HL-60 (cell line): ENCODE data around the gene NOS1.

ENCODE experiments used
- DNase-seq, 2 experiments: peaks; one replicate each; pipeline ENCODE4 v3.0.0-alpha.2; 2010 to 2020; ENCODE audit warnings: low read depth in 1 of 2, low spot score in 1 of 2
- H3K27ac ChIP-seq: fragments of 250-450 bp; sonication (Bioruptor Pico); replicated peaks from 2 replicates; pipeline ENCODE4 v1.5.1; 2020; ENCODE audit warnings: mild to moderate bottlenecking, moderate library complexity
- H3K27me3 ChIP-seq: fragments of 250-450 bp; sonication (Bioruptor Pico); 2 replicates; pipeline ENCODE4 v1.5.1; 2021; ENCODE audit warnings: mild to moderate bottlenecking, moderate library complexity; ENCODE audit not compliant: insufficient read depth, poor library complexity, severe bottlenecking
- H3K4me3 ChIP-seq: replicated peaks from 2 replicates; pipeline ENCODE4 v1.5.1; 2011; ENCODE audit warnings: mild to moderate bottlenecking, control low read depth, low read length; ENCODE audit not compliant: insufficient read depth
- CTCF ChIP-seq: IDR thresholded peaks from one replicate; pipeline ENCODE4 v1.5.1; 2011; ENCODE audit warnings: low read length, control low read depth, inconsistent platforms; ENCODE audit not compliant: insufficient read depth
- GABPA ChIP-seq: IDR thresholded peaks from 2 replicates; pipeline ENCODE4 v1.6.1; 2012; ENCODE audit warnings: low read depth
- POLR2AphosphoS5 ChIP-seq: IDR thresholded peaks from 2 replicates; pipeline ENCODE4 v1.6.1; 2012; ENCODE audit warnings: low read depth
- REST ChIP-seq: IDR thresholded peaks from 2 replicates; pipeline ENCODE4 v1.6.1; 2012; ENCODE audit warnings: low read depth; ENCODE audit not compliant: insufficient replicate concordance
- SPI1 ChIP-seq: IDR thresholded peaks from 2 replicates; pipeline ENCODE4 v1.6.1; 2012; ENCODE audit warnings: low read depth, mild to moderate bottlenecking, borderline replicate concordance

Gene NOS1

GRCh38 chr12:117365049-117365616 lies 3.7 kb upstream of the NOS1 start:
- TF ChIP-seq SPI1, result no peak
- TF ChIP-seq POLR2AphosphoS5, result no peak
- TF ChIP-seq GABPA, result no peak
- TF ChIP-seq CTCF, result no peak
- TF ChIP-seq REST, result no peak
- DNase-seq, result no peak
- Histone ChIP-seq H3K27ac (no peak overlapping the region), H3K4me3 (no peak overlapping the region), H3K27me3 (peaks cover 27% of the 10 kb centered on the region)

GRCh38 chr12:117363953-117364486 lies 2.6 kb upstream of the NOS1 start:
- no peak for DNase-seq
- TF ChIP-seq GABPA, result no peak
- no peak for TF ChIP-seq REST
- no peak for TF ChIP-seq SPI1
- TF ChIP-seq CTCF, result no peak
- no peak for TF ChIP-seq POLR2AphosphoS5
- Histone ChIP-seq H3K4me3 (no peak overlapping the region), H3K27ac (no peak overlapping the region), H3K27me3 (peaks cover 34% of the 10 kb centered on the region)

- Histone ChIP-seq H3K27ac (no peak overlapping the region), H3K4me3 (no peak overlapping the region), H3K27me3 (peaks cover 43% of the 10 kb centered on the region)
- DNase-seq, result no peak
- no peak for TF ChIP-seq POLR2AphosphoS5
- no peak for TF ChIP-seq CTCF
- TF ChIP-seq SPI1, result no peak
- TF ChIP-seq GABPA, result no peak
- TF ChIP-seq REST, result no peak
These were observed 1.7 kb upstream of the NOS1 start for GRCh38 chr12:117363056-117363662.
